Fibroblast of skin of abdomen (primary cell): ENCODE data around the gene KLHL21.

Source experiments
- DNase-seq: peaks from one replicate; pipeline ENCODE4 v3.0.0-alpha.2; 2013

Gene KLHL21

GRCh38 chr1:6599141-6599975 is 3.3 kb downstream of the KLHL21 start:
- DNase-seq: no peak

DNA sequence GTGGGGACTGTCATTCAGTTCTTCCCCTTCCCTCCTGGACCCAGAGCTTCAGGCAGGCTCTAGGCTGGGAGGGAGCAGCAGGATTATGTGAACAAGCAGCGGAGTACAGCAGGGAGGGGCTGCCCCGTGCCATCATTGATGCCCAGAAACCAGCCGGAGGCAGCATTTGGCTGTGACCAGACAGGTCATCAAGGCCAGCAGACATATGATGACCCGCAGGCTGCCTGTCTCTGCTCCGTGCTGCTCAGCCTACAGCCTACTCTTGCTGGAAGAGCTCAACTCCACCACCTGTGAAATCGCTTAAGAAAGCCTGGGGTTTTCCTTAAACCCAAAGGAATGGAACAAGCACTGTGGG is 4.9 kb downstream of the KLHL21 start:
- no peak for DNase-seq

- DNase-seq: no peak
These were observed 5.5 kb downstream of the KLHL21 start for GRCh38 chr1:6596886-6597776.

GRCh38 chr1:6596351-6596750 is 6.3 kb downstream of the KLHL21 start:
- no peak for DNase-seq

DNA sequence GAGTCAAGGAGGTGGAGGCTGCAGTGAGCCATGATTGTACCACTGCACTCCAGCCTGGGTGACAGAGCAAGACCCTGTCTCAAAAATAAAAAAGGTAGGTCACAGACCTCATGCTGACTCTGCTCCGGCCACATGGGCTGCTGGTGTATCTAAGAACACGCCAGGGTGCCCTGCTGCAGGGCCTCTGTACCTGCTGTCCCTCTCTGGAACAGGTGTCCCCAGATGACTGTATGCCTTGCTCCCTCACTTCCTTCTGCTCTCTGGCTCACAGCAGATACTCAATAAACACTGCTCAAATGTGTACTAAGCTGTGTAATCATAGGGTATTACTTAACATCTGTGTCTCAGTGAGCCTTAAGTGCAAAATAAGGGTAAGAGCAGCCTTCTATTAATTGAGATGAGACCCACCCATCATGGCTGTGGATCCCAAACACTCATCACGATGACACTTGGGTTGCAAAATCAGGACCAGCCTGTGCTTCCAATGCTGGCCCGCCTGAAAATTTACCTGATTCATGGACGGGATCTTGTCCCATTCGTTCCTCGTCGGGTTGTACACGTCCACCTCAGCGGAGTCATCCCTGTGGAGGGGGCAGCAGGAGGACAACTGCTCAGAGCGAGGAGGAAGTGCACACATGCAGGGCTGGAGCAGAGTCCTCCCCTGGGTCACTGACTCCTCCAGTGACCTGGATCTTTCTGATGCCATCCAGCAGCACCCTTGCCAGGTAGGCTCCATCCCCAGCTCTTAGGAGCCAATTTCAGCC is 7.5 kb downstream of the KLHL21 start:
- DNase-seq: no peak

DNA sequence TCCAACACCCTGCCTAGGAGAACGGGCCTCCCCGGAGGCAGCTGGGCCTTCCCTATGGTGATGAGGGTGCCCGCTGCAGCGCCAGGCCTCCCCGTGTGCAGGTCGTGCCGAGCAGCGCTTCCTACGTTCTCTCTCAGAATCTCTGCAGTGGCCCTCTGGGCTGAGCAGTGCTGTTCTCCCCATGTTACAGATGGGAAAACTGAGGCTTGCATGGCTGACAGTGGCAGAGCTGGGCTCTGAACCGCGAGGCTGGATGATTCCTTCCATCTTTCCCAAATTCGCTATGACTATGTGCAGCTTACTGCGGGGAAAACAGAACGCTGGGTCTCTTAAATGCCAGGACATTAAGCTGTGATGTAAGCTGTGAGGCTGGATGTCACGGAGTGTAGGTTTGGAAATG is 8.9 kb downstream of the KLHL21 start:
- no peak for DNase-seq

DNA sequence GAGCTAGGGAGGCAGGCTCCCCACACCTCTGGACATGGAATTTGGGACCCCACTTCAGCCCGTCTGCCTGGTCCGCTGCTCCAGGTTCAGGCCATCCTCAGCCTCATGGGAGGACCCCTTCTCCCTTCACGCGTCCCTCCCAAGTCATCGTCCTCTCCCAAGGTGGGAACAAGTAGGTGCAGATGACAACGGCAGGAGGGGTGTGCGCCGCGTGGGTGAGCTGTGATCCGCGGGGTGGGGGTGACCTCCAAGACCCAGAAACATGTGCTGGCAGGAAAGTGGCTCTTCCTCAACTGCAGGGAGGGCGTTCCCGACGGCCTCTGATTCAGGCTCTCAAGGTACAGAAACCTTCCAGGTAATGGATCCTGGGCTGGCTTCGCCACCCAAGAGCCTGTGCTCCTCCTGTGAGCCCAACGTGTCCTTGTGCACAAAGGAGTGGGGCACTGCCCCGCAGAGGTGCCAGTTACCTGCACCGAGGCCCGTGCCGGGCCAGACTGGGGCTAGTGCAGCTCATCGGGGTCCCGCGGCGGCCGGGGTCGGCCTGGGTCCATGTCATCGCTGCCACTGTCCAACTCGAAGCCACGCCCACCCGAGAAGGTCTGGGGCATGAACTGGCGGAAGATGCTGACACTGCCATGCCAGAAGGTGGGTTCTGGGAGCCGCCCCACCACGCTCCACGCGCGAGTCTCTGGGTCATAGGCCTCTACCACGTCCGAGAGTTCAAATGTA is 9.6 kb downstream of the KLHL21 start:
- DNase-seq: no peak

GRCh38 chr1:6592441-6592840 is 10.2 kb downstream of the KLHL21 start:
- no peak for DNase-seq

DNA sequence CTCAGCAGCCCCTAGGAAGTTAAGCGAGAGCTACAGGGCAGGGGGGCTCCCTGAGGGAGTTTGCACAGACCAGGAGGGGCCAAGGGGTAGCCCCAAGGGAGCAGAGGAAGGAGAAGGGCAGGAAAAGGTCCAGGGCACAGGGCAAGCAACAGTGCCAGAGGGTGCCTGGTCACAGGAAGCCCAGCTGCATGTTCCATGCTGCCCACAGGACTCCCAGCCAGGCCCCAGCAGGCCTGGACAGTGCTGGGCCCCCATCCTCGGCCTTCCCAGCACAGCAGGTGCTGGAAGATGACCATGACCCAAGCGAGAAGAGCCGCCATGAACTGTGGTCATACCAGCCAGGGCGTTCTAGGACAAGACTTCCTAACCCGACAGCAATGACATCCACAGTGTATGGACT is 11.0 kb downstream of the KLHL21 start:
- no peak for DNase-seq

DNA sequence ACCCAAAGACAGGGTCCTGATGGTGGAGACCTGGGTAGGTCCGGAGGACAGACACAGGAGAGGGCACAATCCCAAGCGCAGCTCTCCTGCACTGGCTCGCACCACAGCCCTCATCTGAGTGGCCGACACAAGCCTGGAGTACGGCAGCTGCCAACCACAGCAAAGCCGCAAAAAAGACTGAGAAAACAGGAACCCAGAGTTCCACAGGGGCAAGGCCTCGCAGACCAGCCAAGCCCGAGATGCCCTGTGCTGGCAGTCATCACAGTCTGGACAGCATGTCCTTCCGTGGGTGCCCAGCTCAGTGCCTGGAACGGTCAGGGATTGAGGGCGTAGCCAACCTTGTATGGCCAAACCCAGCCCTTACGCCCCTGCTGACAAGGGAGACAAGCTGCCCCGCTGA is 11.4 kb downstream of the KLHL21 start:
- no peak for DNase-seq

DNA sequence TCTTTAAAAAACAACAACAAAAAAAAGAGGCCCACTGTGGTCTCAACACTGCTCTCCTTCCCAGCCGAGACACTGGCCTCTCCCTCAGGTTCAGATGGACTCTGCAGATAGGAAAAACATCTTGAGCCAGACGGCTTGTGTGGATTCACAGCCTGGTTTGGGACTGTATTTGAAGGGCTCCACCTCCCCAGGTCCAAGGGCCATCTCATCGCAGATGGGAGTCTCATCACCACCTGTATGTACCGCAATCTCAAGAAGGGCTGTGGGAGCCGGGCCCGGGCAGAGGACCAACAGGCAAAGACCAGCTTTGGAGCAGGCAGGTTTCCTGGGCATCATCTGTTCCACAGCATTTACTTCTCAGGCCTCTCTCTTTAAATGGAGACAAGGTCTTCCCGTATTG is 12.6 kb downstream of the KLHL21 start:
- no peak for DNase-seq

GRCh38 chr1:6588893-6589520 is 13.7 kb downstream of the KLHL21 start:
- DNase-seq: no peak

DNA sequence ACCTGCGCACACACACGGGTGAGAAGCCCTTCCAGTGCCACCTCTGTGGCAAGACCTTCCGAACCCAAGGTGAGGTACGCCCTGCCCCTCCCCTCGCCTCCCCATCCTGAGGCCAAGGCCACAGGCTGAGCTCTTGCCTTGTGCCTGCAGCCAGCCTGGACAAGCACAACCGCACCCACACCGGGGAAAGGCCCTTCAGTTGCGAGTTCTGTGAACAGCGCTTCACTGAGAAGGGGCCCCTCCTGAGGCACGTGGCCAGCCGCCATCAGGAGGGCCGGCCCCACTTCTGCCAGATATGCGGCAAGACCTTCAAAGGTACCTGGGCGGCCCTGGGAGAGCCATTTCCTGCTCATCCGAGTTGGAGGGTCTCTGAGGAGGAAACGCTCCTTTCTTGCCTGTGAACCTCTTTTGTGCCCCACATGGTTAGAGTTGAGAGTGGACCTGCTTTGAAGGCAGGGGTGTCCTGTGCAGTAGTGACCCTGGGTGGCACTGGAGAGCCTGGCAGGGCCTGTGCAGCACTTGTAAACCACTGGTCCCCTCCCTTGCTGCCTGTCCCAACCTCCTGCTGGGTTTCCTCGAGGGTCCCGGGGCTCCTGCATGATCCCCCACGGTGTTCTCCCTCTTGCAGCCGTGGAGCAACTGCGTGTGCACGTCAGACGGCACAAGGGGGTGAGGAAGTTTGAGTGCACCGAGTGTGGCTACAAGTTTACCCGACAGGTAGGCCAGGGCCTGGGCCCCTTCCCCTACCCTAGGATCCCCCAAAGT is 14.4 kb downstream of the KLHL21 start:
- DNase-seq: no peak

GRCh38 chr1:6587261-6588005 is 15.2 kb downstream of the KLHL21 start:
- no peak for DNase-seq

DNA sequence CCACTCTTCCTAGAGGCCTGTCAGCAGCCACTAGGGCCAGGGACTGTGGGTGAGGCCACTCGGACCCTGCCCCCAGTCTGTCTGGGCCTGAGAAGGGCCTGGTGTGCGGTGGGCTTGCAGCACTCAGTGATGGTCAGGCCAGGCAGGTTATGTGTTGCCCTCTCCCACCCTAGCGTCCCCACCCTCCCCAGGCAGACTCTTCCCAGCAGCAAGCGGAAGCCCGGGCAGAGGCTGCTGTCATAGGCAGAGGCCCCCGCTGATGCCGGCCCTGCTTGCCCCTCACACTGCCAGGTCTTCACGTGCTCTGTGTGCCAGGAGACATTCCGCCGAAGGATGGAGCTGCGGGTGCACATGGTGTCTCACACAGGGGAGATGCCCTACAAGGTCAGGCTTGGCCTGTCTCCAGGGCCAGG is 16.3 kb downstream of the KLHL21 start:
- no peak for DNase-seq

DNA sequence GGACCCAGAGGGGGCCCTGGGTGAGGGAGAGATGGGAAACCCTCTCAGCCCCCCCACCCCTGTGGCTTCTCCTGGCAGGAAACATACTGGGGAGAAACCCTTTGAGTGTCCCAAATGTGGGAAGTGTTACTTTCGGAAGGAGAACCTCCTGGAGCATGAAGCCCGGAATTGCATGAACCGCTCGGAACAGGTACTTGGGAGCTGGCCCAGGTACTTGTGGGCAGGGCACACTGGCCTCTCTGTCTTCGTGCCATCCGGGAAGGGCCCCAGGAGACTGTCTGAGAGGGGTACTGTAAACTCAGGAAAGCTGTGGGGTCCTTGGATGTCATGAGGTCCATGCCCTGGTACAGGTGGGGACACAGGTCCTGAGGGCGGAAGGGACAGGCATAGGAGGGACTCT is 16.8 kb downstream of the KLHL21 start:
- DNase-seq: no peak

DNA sequence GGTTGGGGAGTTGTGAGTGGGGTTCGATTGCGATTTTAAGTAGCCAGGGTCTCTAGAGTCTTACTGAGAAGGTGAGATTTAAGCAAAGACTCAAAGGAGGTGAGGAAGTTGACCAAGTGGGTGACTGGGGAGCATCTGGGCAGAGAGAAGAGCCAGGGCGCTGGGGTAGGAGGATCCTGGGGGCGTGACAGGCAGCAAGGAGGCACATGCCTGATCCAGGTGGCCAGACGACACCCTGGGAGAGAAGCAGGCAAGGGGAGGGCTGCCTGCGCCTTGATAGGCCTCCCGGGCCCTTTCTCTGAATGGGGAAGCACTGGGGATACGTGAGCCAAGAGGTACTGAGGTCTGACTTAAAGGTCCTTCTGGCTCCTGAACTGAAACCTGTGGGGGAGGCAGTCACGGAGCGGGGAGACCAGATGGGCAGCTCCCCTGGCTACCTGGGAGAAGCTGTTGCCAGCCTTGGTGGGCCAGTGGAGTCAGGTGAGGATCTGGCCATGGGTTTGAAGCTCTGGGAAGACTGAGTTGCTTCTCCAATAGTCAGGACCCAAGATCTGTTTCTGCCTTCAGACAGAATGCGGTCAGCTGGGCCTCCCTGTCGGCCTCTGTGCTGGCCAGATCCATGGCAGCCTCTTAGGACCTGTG is 17.5 kb downstream of the KLHL21 start:
- DNase-seq: no peak

GRCh38 chr1:6584126-6585080 is 18.3 kb downstream of the KLHL21 start:
- no peak for DNase-seq

- no peak for DNase-seq
These were observed 20.3 kb downstream of the KLHL21 start for GRCh38 chr1:6582370-6582769.
